Adrenal gland (tissue), 5 donors: Measurements from ENCODE around the gene SHFL.

Source experiments
- CTCF ChIP-seq, 6 experiments: fragments of 450-650 bp in 4 of 6; fragments of 200-600 bp in 2 of 6; sonication (generic) in 1 of 6; IDR thresholded peaks; 1 replicate in 5 of 6; 2 replicates in 1 of 6; pipeline versions ENCODE4 v1.5.1 to v1.8.0; 2016 to 2021; ENCODE audit warnings: antibody characterized with exemption in 6 of 6, mild to moderate bottlenecking in 2 of 6, moderate library complexity in 1 of 6
- POLR2A ChIP-seq, 2 donors: fragments of 450-650 bp; IDR thresholded peaks; one replicate each; pipeline ENCODE4 v1.6.1; 2017; ENCODE audit warnings: antibody characterized with exemption in 2 of 2, mild to moderate bottlenecking in 2 of 2, moderate library complexity in 1 of 2
- donor health status: DM: no; HTN: no; CAD: no.

GRCh38 chr19:10089801-10090375 is 3.8 kb downstream of the SHFL start:
- TF ChIP-seq CTCF (IDR thresholded peaks at IDR 0.05) (no peak), POLR2A (IDR thresholded peaks at IDR 0.05) (no peak)
